ENCODE data around the gene CAMK1G. TPM values are rescaled to one million over a fixed set of nuclear protein-coding genes. Genes with fewer than 3 reads are reported as not detected.

Gene CAMK1G
- total RNA-seq, 1 donor = 0.10 TPM

DNA sequence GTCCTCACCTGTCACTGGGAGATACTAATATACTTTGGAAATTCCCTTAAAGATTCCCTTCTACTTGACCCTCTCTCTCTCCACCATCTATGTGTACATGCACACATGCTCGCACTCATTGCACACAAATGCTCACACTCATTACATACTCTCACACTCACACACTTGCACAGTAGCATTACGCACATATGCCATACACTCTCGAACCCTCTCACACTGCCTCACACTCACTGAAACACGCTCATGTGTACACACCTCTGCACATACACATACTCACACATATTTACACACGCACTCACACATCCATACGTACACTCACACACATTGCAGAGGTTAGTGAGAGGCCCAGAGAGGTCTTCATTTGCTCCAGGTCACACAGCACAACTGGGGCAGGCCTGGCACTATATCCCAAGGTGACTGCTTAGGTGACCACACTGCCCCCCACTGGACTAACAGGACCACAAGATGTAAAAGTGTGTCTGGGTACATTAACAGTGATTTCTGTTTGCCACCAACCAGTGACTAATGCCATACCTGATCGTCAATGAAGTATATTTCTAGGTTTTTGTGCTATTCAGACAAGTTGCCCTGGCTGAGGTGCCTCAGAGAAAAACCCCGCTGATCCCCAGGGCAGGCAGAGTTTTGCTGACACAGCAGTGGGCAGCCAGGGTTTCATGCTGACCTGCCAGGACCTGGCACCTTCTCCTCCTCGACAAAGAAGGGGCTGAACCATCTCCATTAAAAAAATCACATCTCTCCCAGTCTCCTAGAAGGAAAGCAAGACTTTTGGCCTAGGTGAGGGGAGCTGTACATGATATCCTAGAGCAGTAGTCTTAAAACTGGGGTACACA is 28.5 kb upstream of the CAMK1G start:
- no peak overlapping the region for H3K4me3 ChIP-seq (ENCODE audit: low read length)
- no peaks in the 10 kb centered on the region for H3K9me3 ChIP-seq (ENCODE audit: low read depth, low read length)

DNA sequence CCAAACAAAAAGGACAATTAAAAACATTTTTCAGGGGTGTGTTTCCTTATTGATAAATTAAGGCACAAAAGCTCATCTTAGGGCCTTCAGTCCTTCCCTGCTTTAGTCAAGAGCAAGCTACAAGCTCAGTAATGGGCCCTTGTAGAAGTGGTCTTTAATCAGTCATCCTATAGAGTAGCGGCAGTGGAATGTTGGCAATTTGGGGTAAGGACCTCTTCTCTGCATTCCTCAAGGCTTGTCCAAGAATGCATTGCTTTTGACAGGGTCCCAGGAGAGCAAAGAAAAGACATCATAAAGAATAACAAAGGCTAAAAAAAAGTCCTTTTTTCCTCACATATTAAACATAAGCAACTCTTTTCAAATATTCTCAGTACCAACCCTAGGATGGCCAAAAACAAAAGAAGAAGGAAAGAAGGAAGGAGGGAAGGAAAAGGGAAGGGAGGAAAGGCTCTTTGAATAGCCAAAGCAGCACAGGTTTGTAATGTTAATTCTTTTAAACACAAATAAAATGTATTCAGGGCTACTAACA is 27.3 kb upstream of the CAMK1G start:
- Histone ChIP-seq H3K9me3 (ENCODE audit: low read depth, low read length) (no peaks in the 10 kb centered on the region), H3K4me3 (ENCODE audit: low read length) (no peak overlapping the region), H3K27me3 (ENCODE audit: insufficient read depth, low read length) (no peaks in the 10 kb centered on the region), H3K4me1 (ENCODE audit: insufficient read depth, low read length) (no peaks in the 10 kb centered on the region)

More for the DNA sequence above, 28.5 kb upstream of the CAMK1G start:
- H3K27me3 ChIP-seq (ENCODE audit: insufficient read depth, low read length) = no peaks in the 10 kb centered on the region
- no peaks in the 10 kb centered on the region for H3K4me1 ChIP-seq (ENCODE audit: insufficient read depth, low read length)

DNA sequence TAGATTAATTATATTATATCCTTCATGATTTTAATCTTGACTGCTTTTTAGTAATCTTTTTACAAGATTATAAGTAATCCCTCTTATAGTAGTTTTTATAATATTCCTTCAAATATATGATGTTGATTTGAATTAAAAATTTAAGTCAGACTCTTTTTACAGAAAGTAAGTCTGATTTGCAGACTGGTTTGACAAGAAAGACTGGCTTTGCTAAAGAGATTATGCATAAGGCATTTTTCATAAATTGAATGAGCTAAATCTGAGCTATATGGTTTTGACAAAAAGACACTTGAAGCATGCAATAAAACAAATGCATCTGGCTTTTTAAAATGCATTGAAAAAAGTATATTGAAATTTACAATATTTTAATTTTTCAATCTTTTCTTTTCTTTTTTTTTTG is 26.3 kb upstream of the CAMK1G start:
- no peaks in the 10 kb centered on the region for H3K9me3 ChIP-seq (ENCODE audit: low read depth, low read length)
- no peaks in the 10 kb centered on the region for H3K27me3 ChIP-seq (ENCODE audit: insufficient read depth, low read length)
- H3K4me1 ChIP-seq (ENCODE audit: insufficient read depth, low read length) = no peaks in the 10 kb centered on the region
- no peak overlapping the region for H3K4me3 ChIP-seq (ENCODE audit: low read length)

DNA sequence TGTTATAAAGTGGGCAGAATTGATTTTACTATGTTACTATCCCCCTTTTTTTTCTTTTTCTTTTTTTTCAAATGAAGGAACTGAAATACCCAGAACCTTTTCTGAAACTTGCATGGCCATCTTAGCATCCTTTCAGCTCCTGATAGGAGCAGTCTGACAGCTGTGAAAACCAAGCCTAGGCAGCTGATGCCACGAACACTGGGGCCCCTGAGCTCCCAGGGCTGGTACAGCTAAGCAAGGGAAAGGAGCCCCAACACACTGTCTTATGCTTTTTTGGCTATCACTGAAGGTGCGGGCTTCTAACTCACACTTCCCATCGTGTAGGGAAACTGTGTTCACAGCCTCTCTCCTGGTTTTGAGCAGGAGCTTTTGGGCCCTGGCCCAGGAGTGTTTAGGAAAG is 23.0 kb upstream of the CAMK1G start:
- Histone ChIP-seq H3K4me3 (ENCODE audit: low read length) (no peak overlapping the region), H3K27me3 (ENCODE audit: insufficient read depth, low read length) (no peaks in the 10 kb centered on the region), H3K9me3 (ENCODE audit: low read depth, low read length) (no peaks in the 10 kb centered on the region), H3K4me1 (ENCODE audit: insufficient read depth, low read length) (no peaks in the 10 kb centered on the region)

DNA sequence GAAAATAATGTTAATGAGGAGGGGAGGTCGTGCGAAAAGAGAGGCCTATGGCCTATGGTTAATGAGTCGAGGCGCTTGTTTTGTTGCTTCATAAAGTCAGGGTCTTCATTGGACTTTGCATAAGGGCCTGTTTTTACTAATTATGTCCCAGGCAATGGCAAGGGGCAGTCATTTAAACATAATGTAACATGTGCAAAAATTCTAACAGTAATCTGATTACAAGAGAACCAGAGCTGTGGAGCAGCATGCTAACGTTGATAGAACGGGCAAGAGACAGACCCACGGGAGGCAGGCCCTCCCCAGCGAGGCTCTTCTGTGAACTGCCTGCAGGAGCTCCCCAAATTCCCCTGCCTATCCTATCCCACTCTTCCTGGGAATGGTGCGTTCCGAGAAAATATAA is 22.6 kb upstream of the CAMK1G start:
- H3K4me1 ChIP-seq (ENCODE audit: insufficient read depth, low read length) = no peaks in the 10 kb centered on the region
- H3K4me3 ChIP-seq (ENCODE audit: low read length) = no peak overlapping the region
- H3K27me3 ChIP-seq (ENCODE audit: insufficient read depth, low read length) = no peaks in the 10 kb centered on the region
- no peaks in the 10 kb centered on the region for H3K9me3 ChIP-seq (ENCODE audit: low read depth, low read length)

DNA sequence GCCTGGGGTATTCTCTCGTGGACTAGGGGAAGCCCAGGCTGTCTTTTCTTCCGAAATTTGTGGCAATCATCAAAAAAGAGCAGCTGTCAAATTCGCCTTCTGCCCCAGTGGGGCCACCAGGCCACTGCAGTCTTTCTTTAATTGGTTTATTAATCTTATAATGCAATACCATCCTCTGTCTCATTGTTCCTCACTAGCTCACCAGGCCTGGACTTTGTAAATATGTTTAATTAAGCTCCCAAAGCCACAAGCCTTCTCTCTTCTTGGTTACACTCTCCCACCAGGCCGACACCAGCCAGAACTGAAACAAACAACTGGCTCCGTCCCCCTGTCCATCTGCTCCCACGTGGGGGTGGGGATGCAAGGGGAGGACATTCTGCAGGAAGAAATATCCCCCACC is 22.0 kb upstream of the CAMK1G start:
- Histone ChIP-seq H3K4me3 (ENCODE audit: low read length) (no peak overlapping the region), H3K9me3 (ENCODE audit: low read depth, low read length) (no peaks in the 10 kb centered on the region), H3K4me1 (ENCODE audit: insufficient read depth, low read length) (no peaks in the 10 kb centered on the region), H3K27me3 (ENCODE audit: insufficient read depth, low read length) (peaks cover 4% of the 10 kb centered on the region)

DNA sequence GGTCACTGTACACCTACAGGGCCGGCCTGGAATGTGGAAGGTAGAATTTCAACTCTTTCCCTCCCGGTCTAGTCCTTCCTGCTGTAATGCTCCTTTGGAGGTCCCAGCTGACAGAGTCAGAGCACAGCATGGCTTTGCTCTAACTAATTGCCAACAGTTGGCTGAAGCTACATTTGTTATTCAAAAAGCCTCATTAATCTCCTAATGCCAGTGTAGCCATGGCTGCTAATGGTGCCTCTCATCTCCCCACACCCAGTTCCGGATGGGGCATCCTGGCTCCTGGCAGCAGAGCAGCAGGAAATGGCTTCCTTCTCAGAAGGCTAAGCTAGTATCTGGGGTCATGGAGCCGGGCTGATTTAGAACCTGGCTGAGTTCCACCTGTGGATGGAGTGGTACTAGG is 18.7 kb upstream of the CAMK1G start:
- no peak overlapping the region for H3K4me3 ChIP-seq (ENCODE audit: low read length)
- H3K9me3 ChIP-seq (ENCODE audit: low read depth, low read length) = no peaks in the 10 kb centered on the region
- H3K4me1 ChIP-seq (ENCODE audit: insufficient read depth, low read length) = peaks cover 5% of the 10 kb centered on the region
- H3K27me3 ChIP-seq (ENCODE audit: insufficient read depth, low read length) = peaks cover 4% of the 10 kb centered on the region

DNA sequence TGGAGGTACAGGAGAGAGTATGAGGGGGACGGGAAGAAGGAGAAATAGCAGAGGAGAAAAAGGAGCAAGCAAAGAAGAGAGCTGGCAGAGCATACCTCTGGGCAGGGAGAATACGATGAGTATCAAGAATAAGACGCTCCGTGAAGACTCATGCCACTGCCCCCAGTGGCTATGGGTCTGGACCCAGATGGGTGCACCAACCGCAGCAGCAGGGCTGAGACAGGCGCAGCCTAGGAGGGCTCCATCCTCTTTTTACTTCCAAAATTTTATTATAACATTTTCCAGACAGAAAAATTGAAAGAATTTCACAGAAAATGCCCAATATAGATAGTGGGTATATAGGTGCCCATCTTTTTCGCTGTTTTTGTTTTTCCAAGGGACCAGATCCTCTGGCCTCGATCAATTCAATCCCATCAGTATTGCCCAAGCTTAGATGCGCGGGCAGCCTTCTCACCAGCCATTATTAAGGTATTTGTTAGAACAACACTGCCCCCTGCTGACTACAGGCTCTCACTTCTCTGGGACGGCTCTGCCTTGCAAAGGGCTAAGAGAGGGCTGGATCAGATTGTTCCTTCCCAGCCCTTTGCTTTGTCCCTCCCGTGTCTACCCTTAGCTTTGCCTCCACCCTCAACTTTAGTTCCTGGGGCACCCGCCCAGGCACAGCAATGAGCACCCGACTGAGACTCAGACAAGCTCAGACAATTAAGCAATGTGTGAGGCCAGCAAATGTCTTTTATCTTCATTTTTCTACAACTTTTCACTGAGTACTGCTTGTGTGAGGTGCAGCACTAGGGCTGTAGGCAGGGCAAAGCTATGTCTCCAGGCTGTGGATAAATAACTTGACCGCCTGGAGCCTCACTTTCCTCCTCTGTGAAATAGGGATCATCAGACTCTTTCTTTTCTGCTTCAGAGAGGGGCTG is 17.5 kb upstream of the CAMK1G start:
- peaks cover 7% of the 10 kb centered on the region for H3K27me3 ChIP-seq (ENCODE audit: insufficient read depth, low read length)
- no peak overlapping the region for H3K4me3 ChIP-seq (ENCODE audit: low read length)
- no peaks in the 10 kb centered on the region for H3K9me3 ChIP-seq (ENCODE audit: low read depth, low read length)
- H3K4me1 ChIP-seq (ENCODE audit: insufficient read depth, low read length) = peaks cover 5% of the 10 kb centered on the region

DNA sequence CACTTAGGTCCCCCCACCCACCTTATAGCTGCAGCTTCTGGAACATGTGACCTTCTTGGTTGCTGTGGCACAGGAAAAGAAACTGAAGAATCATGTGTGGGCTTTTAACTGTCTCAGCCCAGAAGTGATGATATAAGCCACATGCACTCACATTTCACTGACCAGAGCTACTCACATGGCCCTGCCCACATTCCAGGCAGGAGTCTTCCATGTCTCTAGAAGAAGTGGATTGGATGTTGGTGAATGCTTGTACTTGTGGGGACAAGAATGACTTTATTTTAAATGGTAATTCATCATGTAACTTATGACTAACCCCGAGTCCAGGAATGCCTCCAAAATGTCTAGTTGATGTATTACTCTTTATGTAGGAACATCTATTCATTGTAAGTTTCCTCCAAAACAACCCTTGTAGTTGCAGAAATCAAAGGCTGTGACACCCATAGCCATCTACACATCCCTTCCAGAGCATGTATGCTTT is 15.8 kb upstream of the CAMK1G start:
- Histone ChIP-seq H3K4me3 (ENCODE audit: low read length) (no peak overlapping the region), H3K4me1 (ENCODE audit: insufficient read depth, low read length) (peaks cover 5% of the 10 kb centered on the region), H3K27me3 (ENCODE audit: insufficient read depth, low read length) (peaks cover 10% of the 10 kb centered on the region), H3K9me3 (ENCODE audit: low read depth, low read length) (no peaks in the 10 kb centered on the region)

DNA sequence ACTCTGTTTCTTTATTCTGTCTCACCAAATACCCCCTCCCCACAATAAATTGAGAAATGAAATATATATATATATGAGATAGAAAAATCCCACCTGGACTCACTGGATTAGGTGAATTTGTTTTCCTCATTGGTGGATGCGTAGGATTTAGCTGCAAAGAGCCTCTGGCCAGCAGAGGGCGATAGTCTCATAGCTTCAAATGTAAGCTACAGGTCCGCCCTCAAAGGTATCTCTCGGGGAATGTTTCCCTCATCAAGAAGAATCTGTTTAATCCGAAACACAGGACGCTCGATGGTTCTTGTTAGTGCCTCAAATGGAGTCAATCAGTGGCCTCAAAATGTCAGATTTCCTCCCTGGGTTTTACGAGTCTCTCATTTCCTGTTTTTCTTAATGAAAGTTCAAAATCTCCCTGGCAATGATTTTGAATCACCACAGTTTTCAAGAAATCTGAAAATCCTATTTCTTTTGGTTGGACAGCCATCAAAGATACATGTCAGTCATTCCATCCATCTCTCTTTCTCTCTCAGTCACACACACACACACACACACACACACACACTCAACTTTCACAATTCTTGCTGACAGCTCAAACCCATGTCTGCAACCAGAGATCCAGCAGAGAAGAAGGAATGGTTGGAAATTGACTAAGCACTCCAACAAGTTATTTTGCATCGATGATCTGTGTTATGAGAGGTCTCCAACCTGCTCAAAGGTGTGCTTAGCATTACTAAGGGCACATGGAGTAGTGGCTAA is 13.9 kb upstream of the CAMK1G start:
- Histone ChIP-seq H3K4me3 (ENCODE audit: low read length) (no peak overlapping the region), H3K27me3 (ENCODE audit: insufficient read depth, low read length) (peaks cover 10% of the 10 kb centered on the region), H3K9me3 (ENCODE audit: low read depth, low read length) (no peaks in the 10 kb centered on the region), H3K4me1 (ENCODE audit: insufficient read depth, low read length) (peaks cover 5% of the 10 kb centered on the region)

DNA sequence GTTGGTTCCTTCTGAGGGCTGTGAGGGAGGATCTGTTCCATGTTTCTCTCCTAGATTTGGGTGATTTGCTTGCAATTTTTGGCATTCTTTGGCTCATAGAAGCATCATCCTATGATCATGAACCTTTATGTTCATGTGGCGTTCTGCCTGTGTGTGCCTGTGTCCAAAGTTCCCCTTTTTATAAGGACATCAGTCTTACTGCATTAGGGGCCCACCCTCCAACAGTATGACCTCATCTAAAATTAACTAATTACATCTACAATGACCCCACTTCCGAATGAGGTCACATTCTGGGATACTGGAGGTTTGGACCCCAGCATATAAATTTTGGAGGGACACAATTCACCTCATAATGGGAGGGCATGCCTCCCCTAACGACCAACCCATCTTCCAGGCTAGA is 12.8 kb upstream of the CAMK1G start:
- Histone ChIP-seq H3K4me3 (ENCODE audit: low read length) (no peak overlapping the region), H3K9me3 (ENCODE audit: low read depth, low read length) (no peaks in the 10 kb centered on the region), H3K27me3 (ENCODE audit: insufficient read depth, low read length) (peaks cover 10% of the 10 kb centered on the region), H3K4me1 (ENCODE audit: insufficient read depth, low read length) (peaks cover 5% of the 10 kb centered on the region)

DNA sequence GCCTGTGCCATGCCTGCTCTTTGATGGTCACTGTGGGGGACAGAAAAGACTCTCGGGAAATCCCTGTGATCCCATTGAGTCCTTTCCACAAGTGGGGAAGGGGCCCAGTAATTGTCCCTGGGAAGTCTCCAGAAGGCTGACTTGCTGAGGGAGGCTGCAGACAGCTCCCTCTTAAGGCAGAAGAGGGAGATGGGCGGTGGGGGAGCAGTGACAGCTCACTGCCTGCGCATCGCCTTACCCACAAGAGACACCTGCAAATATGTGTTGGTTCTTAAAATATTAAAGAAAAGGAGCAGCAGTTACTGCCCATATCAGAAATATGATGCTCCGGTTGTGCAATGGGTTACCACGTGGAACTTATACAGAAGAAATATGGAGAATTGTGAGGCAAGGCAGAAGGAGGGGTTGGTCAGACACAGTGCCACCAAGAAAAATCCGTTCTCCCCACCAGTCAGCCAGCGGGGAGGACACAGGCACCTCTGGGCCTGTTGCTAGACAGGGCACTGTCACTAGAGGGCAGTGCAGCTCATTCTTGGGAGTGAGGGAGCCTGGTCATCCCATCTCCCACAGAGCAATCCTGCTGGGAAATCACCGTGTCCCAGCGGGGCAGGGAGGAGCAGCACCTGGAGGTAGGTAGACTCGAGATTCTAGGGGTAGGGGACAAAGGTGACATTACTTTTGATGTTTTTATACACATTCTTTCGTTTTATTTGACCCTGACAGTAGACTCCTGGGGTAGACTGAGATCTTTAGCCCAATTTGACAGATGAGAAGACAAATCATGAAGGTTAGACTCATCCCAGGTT is 6.9 kb upstream of the CAMK1G start:
- no peak overlapping the region for H3K4me3 ChIP-seq (ENCODE audit: low read length)
- no peaks in the 10 kb centered on the region for H3K9me3 ChIP-seq (ENCODE audit: low read depth, low read length)
- H3K4me1 ChIP-seq (ENCODE audit: insufficient read depth, low read length) = no peaks in the 10 kb centered on the region
- H3K27me3 ChIP-seq (ENCODE audit: insufficient read depth, low read length) = peaks cover 16% of the 10 kb centered on the region

DNA sequence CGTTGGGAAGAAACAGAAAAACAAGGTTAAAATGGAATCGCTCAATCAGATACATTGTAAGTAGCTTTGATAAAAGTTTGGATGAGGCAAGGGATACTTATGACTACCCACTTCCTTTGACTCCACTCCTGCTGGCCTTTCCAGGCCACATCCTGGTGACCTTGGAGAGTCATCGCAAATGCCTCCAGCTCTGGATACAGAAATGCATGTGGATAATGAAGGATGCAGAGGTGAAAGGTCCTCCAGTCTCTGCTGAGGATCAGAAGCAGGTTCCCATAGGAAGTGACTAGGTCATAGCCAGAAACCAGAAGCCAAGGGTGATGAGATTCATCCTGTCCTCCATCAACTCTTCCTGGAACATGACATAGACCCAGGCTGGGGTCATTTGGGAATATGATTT is 6.2 kb upstream of the CAMK1G start:
- no peaks in the 10 kb centered on the region for H3K4me1 ChIP-seq (ENCODE audit: insufficient read depth, low read length)
- H3K27me3 ChIP-seq (ENCODE audit: insufficient read depth, low read length) = peaks cover 21% of the 10 kb centered on the region
- no peak overlapping the region for H3K4me3 ChIP-seq (ENCODE audit: low read length)
- no peaks in the 10 kb centered on the region for H3K9me3 ChIP-seq (ENCODE audit: low read depth, low read length)

DNA sequence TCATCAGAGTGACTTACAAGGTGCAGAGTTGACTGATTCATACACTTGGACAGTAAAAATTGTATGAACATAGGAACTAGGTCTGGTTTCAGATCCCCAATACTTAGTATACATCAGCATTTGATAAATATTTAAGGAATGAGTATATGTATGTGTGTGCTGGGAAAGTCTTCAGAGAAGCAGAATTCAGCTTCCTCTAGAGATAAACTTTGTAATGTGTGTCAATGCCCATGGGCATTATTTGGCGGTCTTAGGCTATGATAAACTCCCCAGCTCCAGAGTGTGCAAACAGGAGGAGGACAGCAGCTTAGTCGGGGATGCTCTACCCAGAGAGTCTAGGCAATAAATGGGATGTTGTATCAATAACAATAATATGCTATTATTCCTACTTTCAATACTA is 2.9 kb upstream of the CAMK1G start:
- no peak overlapping the region for H3K4me3 ChIP-seq (ENCODE audit: low read length)
- H3K27me3 ChIP-seq (ENCODE audit: insufficient read depth, low read length) = peaks cover 50% of the 10 kb centered on the region

More for the DNA sequence above, 2.9 kb upstream of the CAMK1G start:
- Histone ChIP-seq H3K9me3 (ENCODE audit: low read depth, low read length) (no peaks in the 10 kb centered on the region), H3K4me1 (ENCODE audit: insufficient read depth, low read length) (peaks cover 2% of the 10 kb centered on the region)
